Esophagus muscularis mucosa (tissue), 4 donors: ENCODE data around the gene C14orf119. TPM values are rescaled to one million over a fixed set of nuclear protein-coding genes. Genes with fewer than 3 reads are reported as not detected.
A peak's percentile ranks its signal among the peaks of the same experiment; 100 is the strongest.

Experiments used
- DNase-seq: peaks from one replicate; pipeline ENCODE4 v3.0.0-alpha.2; 2017; ENCODE audit errors: extremely low spot score
- H3K27ac ChIP-seq, 4 donors: fragments of 200-600 bp; sonication (generic); replicated peaks in 1 of 4; 1 replicate in 3 of 4; 2 replicates in 1 of 4; pipeline ENCODE4 v1.5.1; 2016 to 2019; ENCODE audit warnings: mild to moderate bottlenecking in 1 of 4
- H3K27me3 ChIP-seq, 4 donors: fragments of 200-600 bp; sonication (generic); one replicate each; pipeline versions ENCODE4 v1.5.1 to v1.6.0; 2016 to 2019
- H3K36me3 ChIP-seq, 4 donors: fragments of 200-600 bp; sonication (generic); one replicate each; pipeline ENCODE4 v1.5.1; 2016 to 2019
- H3K4me1 ChIP-seq, 4 donors: fragments of 200-600 bp; sonication (generic); one replicate each; pipeline ENCODE4 v1.5.1; 2016 to 2019
- H3K4me3 ChIP-seq, 4 donors: fragments of 200-600 bp; sonication (generic); 1 replicate in 2 of 4; 2 replicates in 2 of 4; pipeline ENCODE4 v1.5.1; 2016 to 2019; ENCODE audit warnings: mild to moderate bottlenecking in 4 of 4, moderate library complexity in 1 of 4
- H3K9me3 ChIP-seq, 4 donors: fragments of 200-600 bp; sonication (generic); 1 replicate in 3 of 4; 2 replicates in 1 of 4; pipeline ENCODE4 v1.5.1; 2016 to 2019
- EP300 ChIP-seq: sonication (generic); formaldehyde crosslinking; IDR thresholded peaks from one replicate; pipeline ENCODE4 v1.6.1; 2017; ENCODE audit warnings: antibody characterized with exemption
- POLR2A ChIP-seq: fragments of 450-650 bp; IDR thresholded peaks from one replicate; pipeline ENCODE4 v1.6.1; 2017; ENCODE audit warnings: antibody characterized with exemption, moderate library complexity, mild to moderate bottlenecking, low read depth
- POLR2AphosphoS5 ChIP-seq, 2 donors: sonication (generic); formaldehyde crosslinking; IDR thresholded peaks; one replicate each; pipeline ENCODE4 v1.6.1; 2017; ENCODE audit warnings: antibody characterized with exemption in 2 of 2
- WGBS: methylation state at CpG from one replicate; pipeline ENCODE4 v1.1.5; 2018; 5-methylcytosine and 5-hydroxymethylcytosine counted together
- intact Hi-C: fragments of 100-400 bp; cut with DNase I; formaldehyde crosslinking; loops from one replicate; pipeline ENCODE4 v1.15.1; 2023
- total RNA-seq, 4 donors: library from RNA; depleted of rRNA; stranded (reverse); fragments of >200 nt; gene quantifications; one replicate each; pipeline versions ENCODE4 v1.1.0 to v1.2.1, GENCODE V29; 2016
- TF ChIP-seq, protein P1 (sequence below), 3 experiments: fragments of 200-600 bp in 2 of 3; fragments of 450-650 bp in 1 of 3; sonication (generic) in 2 of 3; IDR thresholded peaks; one replicate each; pipeline ENCODE4 v1.5.1; 2017 to 2019; ENCODE audit warnings: antibody characterized with exemption in 3 of 3, mild to moderate bottlenecking in 2 of 3, moderate library complexity in 1 of 3

Gene C14orf119
- total RNA-seq, 4 donors from 2014 or later, result 21.2 to 42.5 (median 34.0) TPM

DNA sequence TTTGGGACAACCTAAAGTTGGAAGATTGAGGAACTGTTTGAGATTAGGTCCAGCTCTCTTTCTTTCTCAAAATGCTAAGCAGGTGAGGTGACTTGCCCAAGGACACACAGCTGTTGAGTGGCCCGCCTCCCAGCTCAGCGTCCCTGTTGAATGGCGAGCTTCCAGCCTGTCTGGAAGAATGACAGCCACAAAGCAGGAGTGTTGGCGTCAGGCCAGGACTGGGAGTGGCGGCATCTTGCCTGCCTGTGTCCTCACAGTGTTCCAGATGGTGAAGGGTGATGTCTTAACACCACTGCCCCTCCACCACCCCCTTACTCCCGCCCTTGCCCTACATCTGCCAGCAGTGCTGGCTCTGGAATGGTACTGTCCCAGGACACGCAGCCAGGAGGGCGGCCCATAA lies 28.1 kb downstream of the C14orf119 start:
- Histone ChIP-seq H3K4me3 (no peak overlapping the region), H3K4me1 (peaks cover 14 to 33% (median 28%) of the 10 kb centered on the region in 4 donors), H3K36me3 (peaks cover 6 to 23% (median 19%) of the 10 kb centered on the region in 4 donors), H3K27me3 (no peaks in the 10 kb centered on the region), H3K27ac (peak overlapping the region in 1 of 4 donors; percentile 2), H3K9me3 (no peaks in the 10 kb centered on the region)
- 69% methylated on average over 8 of the region's 8 CpGs for WGBS
- intact Hi-C loops, result loop anchor here (10.0 kb wide), 1 partner anchor 181 kb away; the partner anchor contains the start of genes BCL2L2 and PPP1R3E
- TF ChIP-seq, protein P1, sequence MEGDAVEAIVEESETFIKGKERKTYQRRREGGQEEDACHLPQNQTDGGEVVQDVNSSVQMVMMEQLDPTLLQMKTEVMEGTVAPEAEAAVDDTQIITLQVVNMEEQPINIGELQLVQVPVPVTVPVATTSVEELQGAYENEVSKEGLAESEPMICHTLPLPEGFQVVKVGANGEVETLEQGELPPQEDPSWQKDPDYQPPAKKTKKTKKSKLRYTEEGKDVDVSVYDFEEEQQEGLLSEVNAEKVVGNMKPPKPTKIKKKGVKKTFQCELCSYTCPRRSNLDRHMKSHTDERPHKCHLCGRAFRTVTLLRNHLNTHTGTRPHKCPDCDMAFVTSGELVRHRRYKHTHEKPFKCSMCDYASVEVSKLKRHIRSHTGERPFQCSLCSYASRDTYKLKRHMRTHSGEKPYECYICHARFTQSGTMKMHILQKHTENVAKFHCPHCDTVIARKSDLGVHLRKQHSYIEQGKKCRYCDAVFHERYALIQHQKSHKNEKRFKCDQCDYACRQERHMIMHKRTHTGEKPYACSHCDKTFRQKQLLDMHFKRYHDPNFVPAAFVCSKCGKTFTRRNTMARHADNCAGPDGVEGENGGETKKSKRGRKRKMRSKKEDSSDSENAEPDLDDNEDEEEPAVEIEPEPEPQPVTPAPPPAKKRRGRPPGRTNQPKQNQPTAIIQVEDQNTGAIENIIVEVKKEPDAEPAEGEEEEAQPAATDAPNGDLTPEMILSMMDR (IDR thresholded peaks at IDR 0.05), result no peak
- TF ChIP-seq POLR2AphosphoS5 (IDR thresholded peaks at IDR 0.05) (peak; percentile 8 to 25), EP300 (no peak)
- DNase-seq, result no peak

GRCh38 chr14:23124337-23124954 lies 29.1 kb downstream of the C14orf119 start:
- H3K27me3 ChIP-seq, result no peaks in the 10 kb centered on the region
- TF ChIP-seq, protein P1 (IDR thresholded peaks at IDR 0.05), result no peak
- TF ChIP-seq EP300, result no peak
- TF ChIP-seq POLR2AphosphoS5 (IDR thresholded peaks at IDR 0.05), result no peak
- TF ChIP-seq POLR2A, result no peak
- H3K4me1 ChIP-seq, result peaks cover 14 to 34% (median 29%) of the 10 kb centered on the region in 4 donors
- DNase-seq, result no peak
- no peaks in the 10 kb centered on the region for H3K9me3 ChIP-seq
- 91% methylated on average over 13 of the region's 13 CpGs for WGBS
- H3K4me3 ChIP-seq, result no peak overlapping the region
- H3K36me3 ChIP-seq, result peaks cover 12 to 33% (median 29%) of the 10 kb centered on the region in 4 donors
- intact Hi-C loops, result loop anchor here (10.0 kb wide), 1 partner anchor 180 kb away; the partner anchor contains the start of genes BCL2L2 and PPP1R3E
- H3K27ac ChIP-seq, result no peak overlapping the region

GRCh38 chr14:23125011-23125410 lies 29.7 kb downstream of the C14orf119 start:
- intact Hi-C loops, result loop anchor here (10.0 kb wide), 1 partner anchor 180 kb away; the partner anchor contains the start of genes BCL2L2 and PPP1R3E
- H3K27me3 ChIP-seq, result no peaks in the 10 kb centered on the region
- no peak overlapping the region for H3K27ac ChIP-seq
- TF ChIP-seq, protein P1 (IDR thresholded peaks at IDR 0.05), result no peak
- TF ChIP-seq EP300 (no peak), POLR2AphosphoS5 (IDR thresholded peaks at IDR 0.05) (no peak), POLR2A (no peak)
- 57% methylated on average over 3 of the region's 3 CpGs for WGBS
- DNase-seq, result no peak
- peaks cover 14 to 36% (median 33%) of the 10 kb centered on the region in 4 donors for H3K4me1 ChIP-seq
- H3K36me3 ChIP-seq, result peaks cover 12 to 38% (median 33%) of the 10 kb centered on the region in 4 donors
- no peak overlapping the region for H3K4me3 ChIP-seq
- H3K9me3 ChIP-seq, result no peaks in the 10 kb centered on the region

DNA sequence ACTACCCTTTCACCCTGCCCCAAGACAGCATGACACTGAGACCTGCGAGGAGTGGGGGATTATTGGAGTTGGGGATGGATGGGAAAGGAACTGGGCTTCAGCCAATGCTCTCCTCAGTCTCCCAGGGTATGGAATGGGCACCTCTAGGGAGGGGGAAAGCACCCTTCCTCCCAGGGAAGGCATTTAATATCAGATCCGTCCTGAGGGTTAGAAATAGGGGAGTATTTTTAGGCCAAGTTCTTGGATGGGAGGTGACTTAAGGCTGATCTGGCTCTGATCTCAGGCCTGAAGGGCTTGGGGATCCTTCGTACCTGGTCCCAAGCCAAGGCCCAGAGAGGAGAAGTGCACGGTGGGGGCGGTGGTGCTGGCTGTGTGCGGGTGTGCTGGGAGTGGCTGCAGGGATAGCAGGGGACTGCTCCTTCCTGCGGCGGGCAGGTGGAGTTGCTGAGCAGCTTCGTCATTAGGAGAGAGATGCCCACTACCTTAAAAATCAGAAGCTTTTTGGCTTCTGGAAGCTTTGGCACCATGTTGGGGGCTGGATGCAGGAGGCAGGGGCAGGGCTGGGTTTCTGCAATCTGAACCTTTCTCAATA lies 30.7 kb downstream of the C14orf119 start:
- 71% methylated on average over 9 of the region's 9 CpGs for WGBS
- peaks cover 12 to 43% (median 40%) of the 10 kb centered on the region in 4 donors for H3K4me1 ChIP-seq
- no peak overlapping the region for H3K4me3 ChIP-seq
- H3K27me3 ChIP-seq, result no peaks in the 10 kb centered on the region
- peaks cover 12 to 40% (median 38%) of the 10 kb centered on the region in 4 donors for H3K36me3 ChIP-seq
- intact Hi-C loops, result loop anchor here (10.0 kb wide), 1 partner anchor 179 kb away; the partner anchor contains the start of genes BCL2L2 and PPP1R3E
- no peaks in the 10 kb centered on the region for H3K9me3 ChIP-seq
- no peak for DNase-seq
- H3K27ac ChIP-seq, result peak overlapping the region in 2 of 4 donors; percentile 27 to 47
- peak in 1 of 2 donors; percentile 8 for TF ChIP-seq POLR2AphosphoS5 (IDR thresholded peaks at IDR 0.05)
- no peak for TF ChIP-seq POLR2A

DNA sequence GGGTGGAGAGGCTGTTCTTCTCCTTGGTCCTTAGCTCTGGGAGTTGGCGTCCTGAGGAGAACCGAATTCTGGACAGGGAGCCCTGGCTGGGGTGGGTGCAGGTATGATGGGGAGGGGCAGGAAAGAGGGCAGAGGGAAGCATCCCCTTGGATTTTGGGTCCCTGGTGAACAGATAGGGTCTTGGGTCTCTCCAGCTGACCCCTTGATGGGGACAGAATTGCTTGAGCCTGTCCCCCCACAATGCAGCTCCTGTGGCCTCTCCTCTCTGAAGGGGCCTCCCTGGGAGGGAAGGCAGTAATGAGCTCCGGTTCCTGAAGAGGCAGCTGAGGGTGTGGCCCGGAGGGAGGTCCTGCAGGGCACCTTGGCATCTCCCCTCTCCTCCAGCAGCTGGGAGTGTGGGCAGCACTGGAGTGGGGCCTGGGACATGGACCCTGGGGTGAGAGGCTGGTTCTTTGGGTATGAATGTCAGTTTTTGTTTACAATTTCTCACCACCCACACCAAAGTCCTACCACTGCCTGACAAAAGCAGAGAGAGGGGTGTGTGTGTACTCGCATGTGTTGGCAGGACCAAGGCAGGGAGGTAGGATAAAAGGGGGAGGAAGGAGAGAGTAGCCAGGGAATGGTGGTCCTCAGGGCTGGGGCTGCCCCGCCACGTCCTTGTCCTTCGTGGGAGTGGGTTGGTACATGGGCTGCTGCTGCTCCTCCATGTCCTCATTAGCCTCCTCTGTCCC lies 31.4 kb downstream of the C14orf119 start:
- Histone ChIP-seq H3K4me1 (peaks cover 6 to 43% (median 40%) of the 10 kb centered on the region in 4 donors), H3K36me3 (peaks cover 18 to 45% (median 43%) of the 10 kb centered on the region in 4 donors), H3K27ac (peak overlapping the region in 2 of 4 donors; percentile 23 to 47), H3K9me3 (no peaks in the 10 kb centered on the region), H3K4me3 (no peak overlapping the region), H3K27me3 (no peaks in the 10 kb centered on the region)
- whole genome bisulfite sequencing, result 88% methylated on average over 7 of the region's 8 CpGs
- DNase-seq, result no peak
- intact Hi-C loops, result loop anchor here (10.0 kb wide), 1 partner anchor 178 kb away; the partner anchor contains the start of genes BCL2L2 and PPP1R3E
- TF ChIP-seq, protein P1 (IDR thresholded peaks at IDR 0.05), result no peak
- no peak for TF ChIP-seq POLR2AphosphoS5 (IDR thresholded peaks at IDR 0.05)
- no peak for TF ChIP-seq POLR2A
- TF ChIP-seq EP300, result no peak
